ENCODE results near the gene CCDC146.
"Not testable (repeated sequence)": the region's sequence is repeated elsewhere in the genome, so short reads cannot be mapped to it uniquely, and the experiment has no call there.

The CCDC146 gene

GRCh38 chr7:77121860-77122681, at the start of gene CCDC146:
CCDC146 (plus strand) TSS chr7:77122615; CDS start chr7:77167669, 45,054 bp downstream.
- peak; percentile 92 for DNase-seq (ENCODE audit: low spot score)

GRCh38 chr7:77074786-77075396, 47.5 kb upstream of the CCDC146 start:
- DNase-seq (ENCODE audit: low spot score): not testable (repeated sequence)

- DNase-seq (ENCODE audit: low spot score): not testable (repeated sequence)
Measured at GRCh38 chr7:77077060-77077459, 45.4 kb upstream of the CCDC146 start.

- DNase-seq (ENCODE audit: low spot score): not testable (repeated sequence)
Measured at GRCh38 chr7:77079112-77079511, 43.3 kb upstream of the CCDC146 start.

- DNase-seq (ENCODE audit: low spot score): not testable (repeated sequence)
Measured at GRCh38 chr7:77079624-77080023, 42.8 kb upstream of the CCDC146 start.

GRCh38 chr7:77080236-77080635, 42.2 kb upstream of the CCDC146 start:
- not testable (repeated sequence) for DNase-seq (ENCODE audit: low spot score)

- not testable (repeated sequence) for DNase-seq (ENCODE audit: low spot score)
Measured at GRCh38 chr7:77082192-77082591, 40.2 kb upstream of the CCDC146 start.

GRCh38 chr7:77092301-77092700, 30.1 kb upstream of the CCDC146 start:
- not testable (repeated sequence) for DNase-seq (ENCODE audit: low spot score)

GRCh38 chr7:77100501-77100900, 21.9 kb upstream of the CCDC146 start:
- DNase-seq (ENCODE audit: low spot score): not testable (repeated sequence)

- DNase-seq (ENCODE audit: low spot score): not testable (repeated sequence)
Measured at GRCh38 chr7:77101187-77101586, 21.2 kb upstream of the CCDC146 start.

- DNase-seq (ENCODE audit: low spot score): not testable (repeated sequence)
Measured at GRCh38 chr7:77102671-77103070, 19.7 kb upstream of the CCDC146 start.

- DNase-seq (ENCODE audit: low spot score): not testable (repeated sequence)
Measured at GRCh38 chr7:77105904-77106303, 16.5 kb upstream of the CCDC146 start.

GRCh38 chr7:77107659-77108058, 14.8 kb upstream of the CCDC146 start:
- DNase-seq (ENCODE audit: low spot score): not testable (repeated sequence)

GRCh38 chr7:77108362-77108761, 14.1 kb upstream of the CCDC146 start:
- not testable (repeated sequence) for DNase-seq (ENCODE audit: low spot score)

- DNase-seq (ENCODE audit: low spot score): not testable (repeated sequence)
Measured at GRCh38 chr7:77112719-77113306, 9.6 kb upstream of the CCDC146 start.

GRCh38 chr7:77125486-77125885, 3.1 kb downstream of the CCDC146 start:
- DNase-seq (ENCODE audit: low spot score): not testable (repeated sequence)

GRCh38 chr7:77127009-77127408, 4.6 kb downstream of the CCDC146 start:
- DNase-seq (ENCODE audit: low spot score): not testable (repeated sequence)

GRCh38 chr7:77128582-77129410, 6.4 kb downstream of the CCDC146 start:
- DNase-seq (ENCODE audit: low spot score): not testable (repeated sequence)

- not testable (repeated sequence) for DNase-seq (ENCODE audit: low spot score)
Measured at GRCh38 chr7:77131781-77132180, 9.4 kb downstream of the CCDC146 start.

- not testable (repeated sequence) for DNase-seq (ENCODE audit: low spot score)
Measured at GRCh38 chr7:77138668-77139067, 16.3 kb downstream of the CCDC146 start.

- not testable (repeated sequence) for DNase-seq (ENCODE audit: low spot score)
Measured at GRCh38 chr7:77140291-77140690, 17.9 kb downstream of the CCDC146 start.

GRCh38 chr7:77152232-77152631, 29.8 kb downstream of the CCDC146 start:
- not testable (repeated sequence) for DNase-seq (ENCODE audit: low spot score)
